ENCODE data around the gene TDP2.
A peak's percentile ranks its signal among the peaks of the same experiment; 100 is the strongest.
"Not testable (repeated sequence)": the region's sequence is repeated elsewhere in the genome, so short reads cannot be mapped to it uniquely, and the experiment has no call there.

Gene TDP2

GRCh38 chr6:24644377-24644776 is 22.3 kb downstream of the TDP2 start:
- DNase-seq: no peak

GRCh38 chr6:24643920-24644319 is 22.8 kb downstream of the TDP2 start:
- no peak for DNase-seq

- no peak for DNase-seq
Measured at GRCh38 chr6:24642061-24642460, 24.6 kb downstream of the TDP2 start.

- not testable (repeated sequence) for DNase-seq
Measured at GRCh38 chr6:24640631-24641030, 26.1 kb downstream of the TDP2 start.

GRCh38 chr6:24640166-24640565 is 26.5 kb downstream of the TDP2 start:
- DNase-seq: no peak

- DNase-seq: no peak
Measured at GRCh38 chr6:24636681-24637080, 30.0 kb downstream of the TDP2 start.

GRCh38 chr6:24632573-24632972 is 34.1 kb downstream of the TDP2 start:
- DNase-seq: no peak

GRCh38 chr6:24631671-24632070 is 35.0 kb downstream of the TDP2 start:
- no peak for DNase-seq

GRCh38 chr6:24630856-24631505 is 35.7 kb downstream of the TDP2 start:
- no peak for DNase-seq

GRCh38 chr6:24621626-24622289 is 44.9 kb downstream of the TDP2 start:
- DNase-seq: no peak

- peak; percentile 1 for DNase-seq
Measured at GRCh38 chr6:24620637-24621036, 46.1 kb downstream of the TDP2 start.

- no peak for DNase-seq
Measured at GRCh38 chr6:24619661-24620060, 47.0 kb downstream of the TDP2 start.

GRCh38 chr6:24614648-24615047 is 52.1 kb downstream of the TDP2 start:
- no peak for DNase-seq

- no peak for DNase-seq
Measured at GRCh38 chr6:24614043-24614420, 52.7 kb downstream of the TDP2 start.

GRCh38 chr6:24613361-24614042 is 53.2 kb downstream of the TDP2 start:
- no peak for DNase-seq

GRCh38 chr6:24610672-24611071 is 56.0 kb downstream of the TDP2 start:
- DNase-seq: no peak

GRCh38 chr6:24607310-24608105 is 59.2 kb downstream of the TDP2 start:
- DNase-seq: no peak

GRCh38 chr6:24606200-24606930 is 60.3 kb downstream of the TDP2 start:
- DNase-seq: peak; percentile 7

GRCh38 chr6:24603241-24603640 is 63.5 kb downstream of the TDP2 start:
- peak; percentile 6 for DNase-seq

- DNase-seq: no peak
Measured at GRCh38 chr6:24600903-24601302, 65.8 kb downstream of the TDP2 start.
